ENCODE results near the gene CSTB.
A peak's percentile ranks its signal among the peaks of the same experiment; 100 is the strongest.
"Not testable (repeated sequence)": the region's sequence is repeated elsewhere in the genome, so short reads cannot be mapped to it uniquely, and the experiment has no call there.

CSTB gene

GRCh38 chr21:43775795-43776430 is at the start of gene CSTB:
TSS of gene CSTB (minus strand) at chr21:43776308. CDS start at chr21:43776269, 39 bp downstream.
- DNase-seq, result peak; percentile 58

- DNase-seq, result no peak
These were observed 49.3 kb upstream of the CSTB start for GRCh38 chr21:43825242-43825935.

- no peak for DNase-seq
These were observed 48.5 kb upstream of the CSTB start for GRCh38 chr21:43824333-43825241.

GRCh38 chr21:43822741-43823140 is 46.6 kb upstream of the CSTB start:
- DNase-seq, result not testable (repeated sequence)

GRCh38 chr21:43822166-43822565 is 46.1 kb upstream of the CSTB start:
- DNase-seq, result not testable (repeated sequence)

- DNase-seq, result no peak
These were observed 44.4 kb upstream of the CSTB start for GRCh38 chr21:43820466-43820865.

GRCh38 chr21:43819511-43820405 is 43.6 kb upstream of the CSTB start:
- DNase-seq, result no peak

- no peak for DNase-seq
These were observed 42.6 kb upstream of the CSTB start for GRCh38 chr21:43818685-43819084.

- DNase-seq, result no peak
These were observed 41.3 kb upstream of the CSTB start for GRCh38 chr21:43817157-43818086.

- no peak for DNase-seq
These were observed 40.5 kb upstream of the CSTB start for GRCh38 chr21:43816611-43817071.

GRCh38 chr21:43815991-43816390 is 39.9 kb upstream of the CSTB start:
- DNase-seq, result no peak

GRCh38 chr21:43815107-43815613 is 39.1 kb upstream of the CSTB start:
- DNase-seq, result no peak

- DNase-seq, result no peak
These were observed 38.4 kb upstream of the CSTB start for GRCh38 chr21:43814215-43815106.

GRCh38 chr21:43813656-43813980 is 37.5 kb upstream of the CSTB start:
- DNase-seq, result no peak

GRCh38 chr21:43812957-43813655 is 37.0 kb upstream of the CSTB start:
- DNase-seq, result no peak

GRCh38 chr21:43812139-43812821 is 36.2 kb upstream of the CSTB start:
- DNase-seq, result no peak

GRCh38 chr21:43811262-43812105 is 35.4 kb upstream of the CSTB start:
- DNase-seq, result no peak

Measured in NCI-H526 treated with DMSO at 0.1 percent for 48 hours (cell line).